GM19193 (cell line): ENCODE measurements around the gene SPAG16.

Experiments used
- POLR2A ChIP-seq: IDR thresholded peaks from 4 replicates; pipeline ENCODE4 v1.6.1; 2011; ENCODE audit not compliant: insufficient read depth, insufficient read length; ENCODE audit errors: extremely low read depth

SPAG16 gene

GRCh38 chr2:214126135-214126534 lies 841.9 kb downstream of the SPAG16 start:
- no peak for TF ChIP-seq POLR2A

- TF ChIP-seq POLR2A, result no peak
Observed at GRCh38 chr2:214127170-214127569, 842.9 kb downstream of the SPAG16 start.

GRCh38 chr2:214127571-214127970 lies 843.3 kb downstream of the SPAG16 start:
- TF ChIP-seq POLR2A, result no peak

- no peak for TF ChIP-seq POLR2A
Observed at GRCh38 chr2:214128040-214128439, 843.8 kb downstream of the SPAG16 start.

GRCh38 chr2:214130114-214130513 lies 845.9 kb downstream of the SPAG16 start:
- no peak for TF ChIP-seq POLR2A

GRCh38 chr2:214135966-214136365 lies 851.7 kb downstream of the SPAG16 start:
- TF ChIP-seq POLR2A, result no peak

- no peak for TF ChIP-seq POLR2A
Observed at GRCh38 chr2:214138779-214139178, 854.5 kb downstream of the SPAG16 start.

GRCh38 chr2:214139630-214140284 lies 855.5 kb downstream of the SPAG16 start:
- TF ChIP-seq POLR2A, result no peak

GRCh38 chr2:214156971-214157370 lies 872.7 kb downstream of the SPAG16 start:
- no peak for TF ChIP-seq POLR2A

GRCh38 chr2:214158851-214159250 lies 874.6 kb downstream of the SPAG16 start:
- no peak for TF ChIP-seq POLR2A

- TF ChIP-seq POLR2A, result no peak
Observed at GRCh38 chr2:214169281-214169680, 885.0 kb downstream of the SPAG16 start.

GRCh38 chr2:214169736-214170135 lies 885.5 kb downstream of the SPAG16 start:
- no peak for TF ChIP-seq POLR2A

- TF ChIP-seq POLR2A, result no peak
Observed at GRCh38 chr2:214174563-214174962, 890.3 kb downstream of the SPAG16 start.

GRCh38 chr2:214180071-214180470 lies 895.8 kb downstream of the SPAG16 start:
- no peak for TF ChIP-seq POLR2A

- TF ChIP-seq POLR2A, result no peak
Observed at GRCh38 chr2:214180686-214181085, 896.4 kb downstream of the SPAG16 start.

- TF ChIP-seq POLR2A, result no peak
Observed at GRCh38 chr2:214184461-214184860, 900.2 kb downstream of the SPAG16 start.

GRCh38 chr2:214185546-214185945 lies 901.3 kb downstream of the SPAG16 start:
- no peak for TF ChIP-seq POLR2A
